Gastroesophageal sphincter (tissue), 2 donors: ENCODE measurements around the gene CNNM3.

Source experiments
- EP300 ChIP-seq: sonication (generic); formaldehyde crosslinking; IDR thresholded peaks from one replicate; pipeline ENCODE4 v1.6.1; 2017; ENCODE audit warnings: antibody characterized with exemption, mild to moderate bottlenecking
- POLR2A ChIP-seq, 2 donors: fragments of 450-650 bp; IDR thresholded peaks; one replicate each; pipeline ENCODE4 v1.6.1; 2017; ENCODE audit warnings: antibody characterized with exemption in 2 of 2, mild to moderate bottlenecking in 2 of 2, moderate library complexity in 1 of 2

- TF ChIP-seq POLR2A (IDR thresholded peaks at IDR 0.05) (no peak), EP300 (no peak)
These were observed 9.0 kb downstream of the CNNM3 start for GRCh38 chr2:96825057-96825456.
